ENCODE measurements around the gene GRK4.

- TF ChIP-seq, protein P1, sequence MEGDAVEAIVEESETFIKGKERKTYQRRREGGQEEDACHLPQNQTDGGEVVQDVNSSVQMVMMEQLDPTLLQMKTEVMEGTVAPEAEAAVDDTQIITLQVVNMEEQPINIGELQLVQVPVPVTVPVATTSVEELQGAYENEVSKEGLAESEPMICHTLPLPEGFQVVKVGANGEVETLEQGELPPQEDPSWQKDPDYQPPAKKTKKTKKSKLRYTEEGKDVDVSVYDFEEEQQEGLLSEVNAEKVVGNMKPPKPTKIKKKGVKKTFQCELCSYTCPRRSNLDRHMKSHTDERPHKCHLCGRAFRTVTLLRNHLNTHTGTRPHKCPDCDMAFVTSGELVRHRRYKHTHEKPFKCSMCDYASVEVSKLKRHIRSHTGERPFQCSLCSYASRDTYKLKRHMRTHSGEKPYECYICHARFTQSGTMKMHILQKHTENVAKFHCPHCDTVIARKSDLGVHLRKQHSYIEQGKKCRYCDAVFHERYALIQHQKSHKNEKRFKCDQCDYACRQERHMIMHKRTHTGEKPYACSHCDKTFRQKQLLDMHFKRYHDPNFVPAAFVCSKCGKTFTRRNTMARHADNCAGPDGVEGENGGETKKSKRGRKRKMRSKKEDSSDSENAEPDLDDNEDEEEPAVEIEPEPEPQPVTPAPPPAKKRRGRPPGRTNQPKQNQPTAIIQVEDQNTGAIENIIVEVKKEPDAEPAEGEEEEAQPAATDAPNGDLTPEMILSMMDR (conservative IDR thresholded peaks at IDR 0.05; ENCODE audit: low read length) = no peak
- TF ChIP-seq EZH2phosphoT487 (IDR thresholded peaks at IDR 0.05; ENCODE audit: borderline replicate concordance) = no peak
Measured at GRCh38 chr4:2958446-2958845, 4.9 kb upstream of the GRK4 start.

Data from Loucy (cell line).